Measurements from ENCODE around the gene BTG3. TPM values are rescaled to one million over a fixed set of nuclear protein-coding genes. Genes with fewer than 3 reads are reported as not detected.

BTG3 gene
- total and polyA plus RNA-seq, 2 donors from 2014 or later, result 27.4 to 28.9 TPM

GRCh38 chr21:17554120-17554519 is 58.6 kb downstream of the BTG3 start:
- DNase-seq (no peak), FAIRE-seq (no peak)
- Histone ChIP-seq H3K4me1 (ENCODE audit: control insufficient read depth in 2 of 3, insufficient read depth in 2 of 3, low read depth in 1 of 3, low read length in 3 of 3) (no peaks in the 10 kb centered on the region), H3K36me3 (ENCODE audit: control insufficient read depth in 2 of 3, insufficient read depth in 3 of 3, low read length in 3 of 3) (peaks cover 0 to 2% (median 0%) of the 10 kb centered on the region in 3 donors), H3K9me3 (ENCODE audit: control insufficient read depth in 2 of 3, insufficient read depth in 1 of 3, low read length in 3 of 3) (no peaks in the 10 kb centered on the region), H3K27ac (ENCODE audit: low read depth in 2 of 2, low read length in 2 of 2) (no peak overlapping the region), H3K27me3 (ENCODE audit: control insufficient read depth, insufficient read depth, low read length) (no peaks in the 10 kb centered on the region), H3K4me3 (ENCODE audit: low read length in 3 of 3) (no peak overlapping the region), H3K9ac (ENCODE audit: low read length in 3 of 3) (no peak overlapping the region)
- no peak for TF ChIP-seq CTCF (IDR thresholded peaks at IDR 0.05; ENCODE audit: borderline replicate concordance, extremely low read depth, insufficient read depth)
- intact Hi-C loops (cut with DNase I), result no loop called here

GRCh38 chr21:17552410-17552809 is 60.3 kb downstream of the BTG3 start:
- Histone ChIP-seq H3K4me1 (ENCODE audit: control insufficient read depth in 2 of 3, insufficient read depth in 2 of 3, low read depth in 1 of 3, low read length in 3 of 3) (no peaks in the 10 kb centered on the region), H3K36me3 (ENCODE audit: control insufficient read depth in 2 of 3, insufficient read depth in 3 of 3, low read length in 3 of 3) (peaks cover 0 to 2% (median 2%) of the 10 kb centered on the region in 3 donors), H3K9ac (ENCODE audit: low read length in 3 of 3) (no peak overlapping the region), H3K27ac (ENCODE audit: low read depth in 2 of 2, low read length in 2 of 2) (no peak overlapping the region), H3K9me3 (ENCODE audit: control insufficient read depth in 2 of 3, insufficient read depth in 1 of 3, low read length in 3 of 3) (no peaks in the 10 kb centered on the region), H3K4me3 (ENCODE audit: low read length in 3 of 3) (no peak overlapping the region), H3K27me3 (ENCODE audit: control insufficient read depth, insufficient read depth, low read length) (no peaks in the 10 kb centered on the region)
- FAIRE-seq (no peak), DNase-seq (no peak)
- intact Hi-C loops (cut with DNase I), result no loop called here
- no peak for TF ChIP-seq CTCF (IDR thresholded peaks at IDR 0.05; ENCODE audit: borderline replicate concordance, extremely low read depth, insufficient read depth)

- no peak for FAIRE-seq
Observed at GRCh38 chr21:17550671-17551308, 61.9 kb downstream of the BTG3 start.

More at GRCh38 chr21:17550671-17551308, 61.9 kb downstream of the BTG3 start:
- H3K27me3 ChIP-seq (ENCODE audit: control insufficient read depth, insufficient read depth, low read length), result no peaks in the 10 kb centered on the region
- no peak for TF ChIP-seq CTCF (IDR thresholded peaks at IDR 0.05; ENCODE audit: borderline replicate concordance, extremely low read depth, insufficient read depth)
- no peak overlapping the region for H3K4me3 ChIP-seq (ENCODE audit: low read length in 3 of 3)
- no peak for DNase-seq
- H3K27ac ChIP-seq (ENCODE audit: low read depth in 2 of 2, low read length in 2 of 2), result no peak overlapping the region
- H3K9ac ChIP-seq (ENCODE audit: low read length in 3 of 3), result no peak overlapping the region
- no peaks in the 10 kb centered on the region for H3K9me3 ChIP-seq (ENCODE audit: control insufficient read depth in 2 of 3, insufficient read depth in 1 of 3, low read length in 3 of 3)
- intact Hi-C loops (cut with DNase I), result no loop called here
- H3K36me3 ChIP-seq (ENCODE audit: control insufficient read depth in 2 of 3, insufficient read depth in 3 of 3, low read length in 3 of 3), result peaks cover 0 to 3% (median 2%) of the 10 kb centered on the region in 3 donors
- H3K4me1 ChIP-seq (ENCODE audit: control insufficient read depth in 2 of 3, insufficient read depth in 2 of 3, low read depth in 1 of 3, low read length in 3 of 3), result no peaks in the 10 kb centered on the region

Data from kidney (tissue), 14 donors.